Endothelial cell of umbilical vein (primary cell): ENCODE results near the gene DGAT2. TPM values are rescaled to one million over a fixed set of nuclear protein-coding genes. Genes with fewer than 3 reads are reported as not detected.
A peak's percentile ranks its signal among the peaks of the same experiment; 100 is the strongest.

Experiments used
- BruUV-seq: library from RNA; stranded (reverse); fragments of 400-500 nt; replicated peaks from 2 replicates; lab custom pipeline; 2021; lab: Mats Ljungman, UMichigan
- CTCF ChIA-PET: fragments of 300-600, 350-600 bp; sonication (Branson Sonifier 250); formaldehyde crosslinking; loops from one replicate; lab custom pipeline; 2021; ENCODE audit warnings: antibody characterized with exemption, inconsistent platforms; lab: Charles Lee
- POLR2A ChIA-PET: fragments of 300-600, 350-600 bp; sonication (Branson Sonifier 250); formaldehyde crosslinking; loops from one replicate; lab custom pipeline; 2021; ENCODE audit warnings: antibody characterized with exemption, inconsistent platforms; lab: Charles Lee
- DNase-seq: peaks from one replicate; pipeline ENCODE4 v3.0.0-alpha.2; 2011; ENCODE audit warnings: low read depth, low spot score
- FAIRE-seq: peaks from 2 replicates; lab custom pipeline; 2011; peaks lifted over from hg19 to GRCh38; lab: Jason Lieb, UNC
- H2AFZ ChIP-seq: 2 replicates; pipeline ENCODE4 v1.6.0; 2012; ENCODE audit warnings: low read depth, low read length, control low read depth, inconsistent platforms
- H3K27ac ChIP-seq: 2 replicates; pipeline ENCODE4 v1.5.1; 2011; ENCODE audit warnings: low read depth, mild to moderate bottlenecking, control low read depth, low read length, moderate library complexity; ENCODE audit not compliant: insufficient read depth
- H3K27me3 ChIP-seq, 2 experiments: 2 replicates each; pipeline versions ENCODE4 v1.6.0 to v1.6.1; 2011; ENCODE audit warnings: low read length in 2 of 2, mixed read lengths in 1 of 2; ENCODE audit not compliant: control insufficient read depth in 2 of 2, insufficient read depth in 2 of 2
- H3K36me3 ChIP-seq, 2 experiments: 2 replicates in 1 of 2; 3 replicates in 1 of 2; pipeline ENCODE4 v1.5.1; 2011; ENCODE audit warnings: low read length in 2 of 2, mild to moderate bottlenecking in 1 of 2, moderate library complexity in 1 of 2; ENCODE audit not compliant: control insufficient read depth in 2 of 2, insufficient read depth in 2 of 2; ENCODE audit errors: extremely low read depth in 1 of 2
- H3K4me1 ChIP-seq: 3 replicates; pipeline ENCODE4 v1.5.1; 2011; ENCODE audit warnings: mild to moderate bottlenecking, low read length; ENCODE audit not compliant: control insufficient read depth, insufficient read depth; ENCODE audit errors: extremely low read depth
- H3K4me2 ChIP-seq: 2 replicates; pipeline ENCODE4 v1.6.1; 2011; ENCODE audit warnings: low read length, control low read depth, mixed read lengths; ENCODE audit not compliant: insufficient read depth
- H3K4me3 ChIP-seq, 3 experiments: fragments of 200-600 bp in 1 of 3; sonication (generic), shearing (Covaris generic) in 1 of 3; replicated peaks in 1 of 3; 2 replicates each; pipeline ENCODE4 v1.5.1; 2011 to 2016; ENCODE audit warnings: control low read depth in 3 of 3, low read length in 3 of 3, mild to moderate bottlenecking in 2 of 3, inconsistent platforms in 1 of 3, low read depth in 1 of 3, moderate library complexity in 1 of 3; ENCODE audit not compliant: insufficient read depth in 1 of 3
- H3K79me2 ChIP-seq: 2 replicates; pipeline ENCODE4 v1.6.0; 2012; ENCODE audit warnings: low read length, inconsistent platforms; ENCODE audit not compliant: control insufficient read depth, insufficient read depth
- H3K9ac ChIP-seq: replicated peaks from 2 replicates; pipeline ENCODE3; 2011; ENCODE audit warnings: low read length, control low read depth; ENCODE audit not compliant: insufficient read depth; ENCODE audit errors: extremely low read depth
- H3K9me1 ChIP-seq: replicated peaks from 3 replicates; pipeline ENCODE4 v1.6.0; 2011; ENCODE audit warnings: mild to moderate bottlenecking, low read length; ENCODE audit not compliant: control insufficient read depth, insufficient read depth; ENCODE audit errors: extremely low read depth
- H3K9me3 ChIP-seq: replicated peaks from 2 replicates; pipeline ENCODE4 v1.5.1; 2012; ENCODE audit warnings: low read length, inconsistent platforms; ENCODE audit not compliant: control insufficient read depth, insufficient read depth
- H4K20me1 ChIP-seq: replicated peaks from 2 replicates; pipeline ENCODE3; 2011; ENCODE audit warnings: mild to moderate bottlenecking, low read length; ENCODE audit not compliant: control insufficient read depth, insufficient read depth; ENCODE audit errors: extremely low read depth
- EZH2 ChIP-seq: IDR thresholded peaks from 2 replicates; pipeline ENCODE4 v1.6.1; 2012; ENCODE audit warnings: borderline replicate concordance, low read depth, mild to moderate bottlenecking, moderate library complexity, low read length, inconsistent platforms; ENCODE audit not compliant: severe bottlenecking
- FOS ChIP-seq: IDR thresholded peaks from 2 replicates; pipeline ENCODE4 v1.6.1; 2011; ENCODE audit warnings: mild to moderate bottlenecking, low read length, moderate library complexity, borderline replicate concordance; ENCODE audit not compliant: insufficient read depth
- GATA2 ChIP-seq: IDR thresholded peaks from 2 replicates; pipeline ENCODE4 v1.7.0; 2011; ENCODE audit warnings: low read depth, mild to moderate bottlenecking, moderate library complexity, mixed read lengths, low read length; ENCODE audit not compliant: insufficient read length, insufficient read depth
- JUN ChIP-seq: IDR thresholded peaks from 2 replicates; pipeline ENCODE4 v1.6.1; 2011; ENCODE audit warnings: borderline replicate concordance, low read depth; ENCODE audit not compliant: insufficient read length, insufficient read depth
- MYC ChIP-seq: IDR thresholded peaks from one replicate; pipeline ENCODE4 v1.6.1; 2011; ENCODE audit warnings: mild to moderate bottlenecking, low read depth, low read length
- POLR2A ChIP-seq: IDR thresholded peaks from 2 replicates; pipeline ENCODE4 v1.6.1; 2012; ENCODE audit warnings: low read depth, mild to moderate bottlenecking, control low read depth, low read length
- POLR2AphosphoS5 ChIP-seq: IDR thresholded peaks from 2 replicates; pipeline ENCODE4 v1.6.1; 2012; ENCODE audit warnings: low read depth, mild to moderate bottlenecking, control low read depth, low read length, moderate library complexity; ENCODE audit not compliant: insufficient read depth
- dilution Hi-C: fragments of 300-500 bp; cut with MboI; formaldehyde crosslinking; loops from one replicate; pipeline ENCODE4 v1.15.0; 2019; ENCODE audit warnings: low sequenced_read_pairs; ENCODE audit not compliant: extremely low pct_ligation_motif_present
- intact Hi-C: fragments of 100-400 bp; cut with micrococcal nuclease; formaldehyde crosslinking; loops from one replicate; pipeline ENCODE4 v1.10.0; 2022
- polyA plus RNA-seq, 4 experiments: library from polyadenylated mRNA; depleted of rRNA in 3 of 4; stranded (reverse) in 3 of 4; unstranded in 1 of 4; fragments of >200 nt; gene quantifications; 2 replicates each; pipeline versions ENCODE4 v1.2.1 to v1.2.3, GENCODE V29; 2011 to 2012; ENCODE audit warnings: missing spikeins in 1 of 4
- total RNA-seq: library from RNA; stranded (reverse); gene quantifications from 2 replicates; pipeline ENCODE4 v1.2.3, GENCODE V29; 2021
- TF ChIP-seq, protein P1 (sequence below), 2 donors: IDR thresholded peaks; 1 replicate in 1 of 2; 2 replicates in 1 of 2; pipeline ENCODE4 v1.5.1; 2011; ENCODE audit warnings: low read length in 2 of 2, mild to moderate bottlenecking in 2 of 2, moderate library complexity in 2 of 2, control low read depth in 1 of 2, inconsistent platforms in 1 of 2, low read depth in 1 of 2; ENCODE audit not compliant: insufficient read depth in 1 of 2; ENCODE audit errors: extremely low read depth in 1 of 2
- TF ChIP-seq, protein P2 (sequence below): IDR thresholded peaks from 2 replicates; pipeline ENCODE4 v1.6.1; 2011; ENCODE audit not compliant: insufficient read depth, insufficient read length

Gene DGAT2
- total and polyA plus RNA-seq, 2 donors (not counting 3 experiments of a cell fraction or from before 2014, with no cell fraction given) = 0.55 to 0.79 TPM

DNA sequence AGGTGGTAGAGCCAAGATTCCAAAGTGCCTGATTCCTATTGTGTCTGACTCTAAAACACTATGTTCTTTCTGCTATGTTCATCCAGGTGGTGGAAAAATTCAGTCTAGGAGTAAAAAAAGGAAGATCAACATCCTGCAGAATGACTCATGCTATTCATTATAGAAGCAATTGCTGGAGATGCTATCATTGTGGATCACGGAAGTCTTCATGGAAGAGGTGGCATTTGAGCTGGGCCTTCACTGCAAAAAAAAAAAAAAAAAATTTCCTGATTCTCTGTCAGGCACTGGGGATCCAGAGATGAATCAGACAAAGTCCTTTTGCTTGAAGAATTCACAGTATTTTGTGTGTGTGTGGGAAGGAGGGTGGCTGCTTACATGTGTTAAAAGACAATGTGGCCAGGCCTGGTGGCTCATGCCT, 45.1 kb downstream of the DGAT2 start:
- FAIRE-seq = peak; percentile 98
- DNase-seq = peak; percentile 99
- Histone ChIP-seq H3K4me2 (peak overlapping the region; percentile 81), H3K27ac (peak overlapping the region; percentile 99), H3K9me3 (no peaks in the 10 kb centered on the region), H3K4me1 (peaks cover 35% of the 10 kb centered on the region), H3K4me3 (peak overlapping the region in 2 of 3 experiments; percentile 69 to 95), H3K79me2 (peaks cover 35% of the 10 kb centered on the region), H3K27me3 (no peaks in the 10 kb centered on the region), H3K9me1 (no peaks in the 10 kb centered on the region), H4K20me1 (no peaks in the 10 kb centered on the region), H3K36me3 (no peaks in the 10 kb centered on the region), H3K9ac (peak overlapping the region; percentile 90), H2AFZ (no peak overlapping the region)
- TF ChIP-seq GATA2 = peak; percentile 100
- no peak for TF ChIP-seq MYC
- peak; percentile 79 for TF ChIP-seq POLR2AphosphoS5
- TF ChIP-seq, protein P1, sequence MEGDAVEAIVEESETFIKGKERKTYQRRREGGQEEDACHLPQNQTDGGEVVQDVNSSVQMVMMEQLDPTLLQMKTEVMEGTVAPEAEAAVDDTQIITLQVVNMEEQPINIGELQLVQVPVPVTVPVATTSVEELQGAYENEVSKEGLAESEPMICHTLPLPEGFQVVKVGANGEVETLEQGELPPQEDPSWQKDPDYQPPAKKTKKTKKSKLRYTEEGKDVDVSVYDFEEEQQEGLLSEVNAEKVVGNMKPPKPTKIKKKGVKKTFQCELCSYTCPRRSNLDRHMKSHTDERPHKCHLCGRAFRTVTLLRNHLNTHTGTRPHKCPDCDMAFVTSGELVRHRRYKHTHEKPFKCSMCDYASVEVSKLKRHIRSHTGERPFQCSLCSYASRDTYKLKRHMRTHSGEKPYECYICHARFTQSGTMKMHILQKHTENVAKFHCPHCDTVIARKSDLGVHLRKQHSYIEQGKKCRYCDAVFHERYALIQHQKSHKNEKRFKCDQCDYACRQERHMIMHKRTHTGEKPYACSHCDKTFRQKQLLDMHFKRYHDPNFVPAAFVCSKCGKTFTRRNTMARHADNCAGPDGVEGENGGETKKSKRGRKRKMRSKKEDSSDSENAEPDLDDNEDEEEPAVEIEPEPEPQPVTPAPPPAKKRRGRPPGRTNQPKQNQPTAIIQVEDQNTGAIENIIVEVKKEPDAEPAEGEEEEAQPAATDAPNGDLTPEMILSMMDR (IDR thresholded peaks at IDR 0.05; ENCODE audit: extremely low read depth in 1 of 2, insufficient read depth in 1 of 2, low read depth in 1 of 2, low read length in 2 of 2) = no peak
- TF ChIP-seq EZH2 = no peak
- TF ChIP-seq, protein P2, sequence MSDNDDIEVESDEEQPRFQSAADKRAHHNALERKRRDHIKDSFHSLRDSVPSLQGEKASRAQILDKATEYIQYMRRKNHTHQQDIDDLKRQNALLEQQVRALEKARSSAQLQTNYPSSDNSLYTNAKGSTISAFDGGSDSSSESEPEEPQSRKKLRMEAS = no peak
- no peak for TF ChIP-seq POLR2A
- peak; percentile 98 for TF ChIP-seq JUN
- TF ChIP-seq FOS = peak; percentile 98
- intact Hi-C loops (loop anchor here (1.0 to 5.0 kb wide), 4 partner anchors 10 to 53 kb away; no protein-coding TSS in a partner anchor), dilution Hi-C loops (no loop called here)
- ChIA-PET CTCF (interaction anchor here (0.7 to 5.9 kb wide), 13 partner anchors 9 to 339 kb away, joined by 3 to 59 read pairs (median 7); no protein-coding TSS in a partner anchor), POLR2A (interaction anchor here (0.6 to 2.5 kb wide), 4 partner anchors 11 to 783 kb away, joined by 3 to 18 read pairs (median 4); no protein-coding TSS in a partner anchor)
- no TSS peak for BruUV-seq
